Activated gamma-delta T cell treated with anti-CD3 and anti-CD28 coated beads, Interleukin-2, amount 50 U/mL, for 16 hours (primary cell): Measurements from ENCODE around the gene SMPD4.
"Not testable (repeated sequence)": the region's sequence is repeated elsewhere in the genome, so short reads cannot be mapped to it uniquely, and the experiment has no call there.

ENCODE experiments used
- DNase-seq: peaks from one replicate; pipeline ENCODE4 v3.0.0-alpha.2; 2020; ENCODE audit warnings: low read depth

The SMPD4 gene

DNA sequence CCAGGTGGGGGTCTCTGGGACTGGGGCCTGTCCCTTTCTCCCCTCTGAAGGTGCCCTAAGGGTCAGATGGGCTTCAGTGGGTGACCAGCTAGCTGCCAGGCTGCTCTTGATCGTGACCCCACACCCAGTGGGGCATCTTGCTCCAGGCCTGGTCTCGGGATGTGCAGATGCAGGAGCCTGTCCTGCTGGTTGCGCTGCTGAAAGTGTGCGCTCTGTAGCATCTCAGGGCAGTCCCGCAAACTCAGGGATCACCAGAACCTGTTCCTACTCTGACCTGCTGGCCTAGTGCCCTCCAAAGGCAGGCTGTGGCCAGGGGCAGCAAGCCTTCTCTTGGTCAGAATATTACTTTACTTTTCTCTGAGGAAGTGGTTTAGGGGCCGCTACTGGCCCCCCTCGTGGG, 40.9 kb downstream of the SMPD4 start:
- not testable (repeated sequence) for DNase-seq

DNA sequence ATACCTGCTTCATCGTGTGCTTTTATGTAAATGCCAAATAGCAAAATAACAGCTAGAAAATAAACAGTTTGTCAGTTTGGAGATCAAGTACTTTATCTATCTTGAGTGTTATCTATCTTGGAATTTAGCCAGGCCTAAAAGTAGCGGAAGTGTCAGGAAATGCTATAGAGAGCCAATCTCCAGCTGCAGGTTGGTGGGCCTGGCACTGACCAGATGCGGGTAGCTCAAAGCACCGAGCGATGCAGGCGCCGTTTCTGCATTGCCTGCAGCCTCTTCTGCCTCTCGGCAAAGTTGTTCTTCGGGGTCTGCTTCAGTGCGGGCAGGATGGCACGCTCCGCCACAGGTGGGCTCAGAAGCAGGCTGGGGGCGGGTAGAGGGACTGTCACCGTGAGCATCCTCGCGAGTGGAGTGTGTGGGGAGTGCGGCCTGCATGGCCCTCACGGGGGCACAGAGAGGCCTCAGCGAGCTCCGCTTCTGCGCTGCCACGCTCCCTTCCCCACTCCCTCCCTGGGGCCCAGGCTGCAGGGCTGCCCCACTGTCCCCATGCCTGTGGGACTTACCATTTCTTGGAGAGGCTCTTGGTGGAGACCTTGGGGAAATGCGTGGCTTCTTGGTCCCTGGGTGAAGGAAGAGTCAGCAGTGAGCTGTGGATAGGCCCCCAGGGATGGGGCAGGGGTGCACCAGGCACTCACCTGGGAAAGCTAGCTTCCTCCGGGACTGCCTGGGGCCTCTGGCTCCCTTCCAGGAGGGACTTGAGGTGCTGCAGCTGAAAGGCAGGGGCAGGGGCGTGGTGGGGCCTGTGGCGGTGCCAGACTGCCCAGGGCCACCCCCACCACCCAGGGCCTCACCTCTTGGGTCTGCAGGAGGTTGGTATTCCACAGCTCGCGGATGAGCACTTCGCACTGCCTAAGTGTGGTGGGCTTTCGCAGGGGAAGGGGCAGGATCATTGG, 41.8 kb downstream of the SMPD4 start:
- DNase-seq, result not testable (repeated sequence)

DNA sequence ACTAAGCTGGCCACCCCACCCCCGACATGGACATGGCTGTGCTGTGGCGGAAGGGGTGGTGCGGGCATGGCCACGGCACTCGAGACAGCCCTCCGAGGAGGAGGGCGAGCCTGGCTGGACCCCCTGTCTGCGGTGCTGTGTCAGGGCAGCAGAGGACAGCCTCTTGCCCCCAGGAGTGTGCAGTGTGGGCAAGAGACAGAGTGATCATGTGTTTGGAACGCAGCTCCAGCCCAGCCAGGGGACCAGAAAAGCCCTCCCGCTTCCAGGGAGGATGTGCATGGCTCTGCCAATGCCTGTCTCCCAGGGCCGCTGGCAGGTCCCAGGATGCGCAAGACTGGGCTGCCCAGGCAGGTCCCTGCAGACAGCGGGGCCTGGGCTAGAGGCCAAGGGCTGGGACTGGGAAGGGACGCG, 42.6 kb downstream of the SMPD4 start:
- DNase-seq, result not testable (repeated sequence)

DNA sequence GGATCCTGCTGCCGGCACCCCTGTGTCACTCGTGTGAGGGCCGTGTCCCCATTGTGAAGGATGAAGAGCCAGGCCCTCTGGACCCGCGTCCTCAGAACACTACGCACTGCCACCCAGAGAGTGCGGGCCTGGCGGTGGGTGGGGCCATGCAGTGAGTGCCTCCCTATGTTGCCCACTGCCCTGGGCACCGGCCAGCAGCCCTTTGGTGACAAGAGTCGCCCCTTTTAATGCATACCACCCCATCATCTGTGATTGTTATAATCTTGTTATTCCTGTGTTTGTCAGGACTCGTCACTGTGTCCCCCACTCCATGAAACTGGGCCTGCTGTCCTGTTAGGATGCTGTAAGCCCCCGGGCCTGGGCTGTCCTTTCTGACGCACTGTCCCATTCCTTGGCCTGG, 43.1 kb downstream of the SMPD4 start:
- not testable (repeated sequence) for DNase-seq

DNA sequence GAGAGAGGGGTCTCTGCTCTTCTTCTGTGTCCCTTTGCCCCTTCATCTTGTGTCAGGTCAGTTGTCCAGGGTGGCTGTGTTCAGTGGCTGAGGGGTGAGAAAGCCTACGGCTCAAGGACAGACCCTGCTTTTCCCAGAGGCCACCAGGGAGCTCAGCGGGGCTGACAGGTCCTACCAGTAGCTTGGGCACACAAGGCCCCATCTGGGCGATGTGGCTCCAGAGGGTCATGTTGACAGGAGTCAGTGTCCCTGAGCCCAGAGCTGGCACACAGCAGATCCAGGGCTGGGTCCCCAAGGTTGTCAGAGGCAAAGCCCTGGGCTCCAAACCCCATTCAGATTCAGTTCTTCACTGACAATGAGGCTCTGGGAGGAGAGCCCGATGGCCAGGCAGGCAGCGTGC, 44.3 kb downstream of the SMPD4 start:
- DNase-seq, result not testable (repeated sequence)

DNA sequence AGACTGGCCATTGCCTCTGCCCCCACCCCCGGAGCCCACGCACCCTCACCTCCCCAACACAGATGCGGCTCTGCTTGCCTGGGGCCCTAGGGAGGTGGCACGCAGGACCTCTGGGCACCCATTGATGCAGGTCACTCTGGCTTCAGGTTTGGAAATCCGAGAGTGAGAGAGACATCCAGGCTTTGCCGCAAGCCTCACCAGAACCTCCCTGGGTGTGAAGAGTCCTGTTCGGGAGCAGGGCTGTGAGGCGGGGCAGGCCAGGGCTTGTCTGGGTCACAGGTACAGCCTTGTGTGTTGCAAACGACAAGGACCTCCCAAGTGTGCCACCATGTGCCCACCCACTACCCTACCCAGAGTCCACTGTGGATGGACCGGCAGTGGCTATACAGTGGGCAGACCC, 44.9 kb downstream of the SMPD4 start:
- not testable (repeated sequence) for DNase-seq

DNA sequence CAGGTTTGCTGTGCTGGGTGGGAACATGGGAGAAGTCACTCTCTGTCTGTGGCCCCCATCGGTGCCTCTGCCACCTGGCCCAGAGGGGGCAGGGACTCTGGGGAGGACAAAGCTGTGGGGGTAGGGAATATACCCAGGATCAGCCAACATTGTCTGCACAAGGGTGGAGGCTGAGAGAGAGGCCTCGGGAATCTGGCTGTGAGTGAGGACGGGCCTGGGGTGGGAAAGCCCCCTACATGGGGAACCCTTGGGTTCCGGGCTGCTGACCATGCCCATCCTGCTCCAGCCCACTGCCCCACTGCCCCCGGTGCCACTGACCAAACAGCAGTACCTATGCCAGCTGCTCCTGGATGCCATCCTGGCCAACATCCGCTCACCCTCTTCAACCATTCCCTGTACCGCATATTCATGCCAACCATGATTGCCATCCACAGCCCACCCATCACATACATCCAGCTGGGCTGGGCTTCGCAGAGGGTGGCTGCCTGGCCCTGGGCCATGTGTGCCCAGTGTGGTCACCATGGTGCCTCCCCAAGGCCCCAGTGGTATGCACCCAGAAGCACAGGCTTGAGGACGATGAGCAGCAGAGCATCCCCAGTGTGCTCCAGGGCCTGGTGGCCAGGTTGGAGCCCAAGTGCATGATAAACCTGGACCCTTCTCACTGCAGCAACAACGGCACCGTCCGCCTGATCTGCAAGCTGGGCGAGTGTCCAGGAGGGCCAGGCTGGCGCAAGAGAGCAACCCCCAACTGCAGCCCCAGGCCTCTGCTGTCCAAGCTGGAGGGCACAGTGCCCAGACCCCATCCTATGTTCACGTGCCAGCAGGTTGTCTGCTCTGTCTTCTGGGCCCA, 45.5 kb downstream of the SMPD4 start:
- DNase-seq, result no peak

DNA sequence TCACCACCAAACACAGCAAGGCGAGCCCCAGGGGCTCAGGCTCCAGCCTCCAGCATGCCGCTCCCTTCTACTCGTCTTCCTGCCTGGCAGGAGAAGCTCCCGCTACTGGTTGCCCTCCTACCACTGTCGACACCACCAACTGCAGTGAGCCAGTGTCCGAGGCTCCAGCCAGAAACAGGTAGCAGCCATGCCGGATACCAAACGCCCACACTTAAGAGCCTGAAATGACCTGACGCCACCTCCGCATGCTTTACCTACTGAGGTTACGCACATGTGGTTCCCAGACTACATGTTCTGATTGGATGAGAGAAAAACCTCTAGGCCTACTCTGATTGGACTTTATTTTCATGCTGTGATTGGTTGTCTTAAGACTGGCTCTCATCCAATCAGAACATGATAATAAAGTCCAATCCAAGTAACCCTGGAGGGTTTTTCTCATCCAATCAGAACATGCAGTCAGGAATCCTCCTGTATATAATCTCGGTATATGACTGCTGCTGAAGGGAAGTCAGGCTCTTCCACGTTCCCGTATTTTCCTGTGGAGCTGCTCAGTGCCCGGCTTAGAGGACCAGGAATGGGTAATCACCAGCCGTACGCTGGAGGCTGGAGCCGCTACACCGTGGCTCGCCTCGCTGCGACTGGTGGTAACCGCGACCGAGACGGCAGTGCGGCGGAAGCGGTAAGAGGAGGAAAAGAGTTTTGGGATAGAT, 52.1 kb downstream of the SMPD4 start, which contains the start of gene POTEF:
POTEF (minus strand) TSS at position 103 of the 710 bp plus-strand sequence. CDS start 8,707 bp downstream, outside the sequence.
- not testable (repeated sequence) for DNase-seq

DNA sequence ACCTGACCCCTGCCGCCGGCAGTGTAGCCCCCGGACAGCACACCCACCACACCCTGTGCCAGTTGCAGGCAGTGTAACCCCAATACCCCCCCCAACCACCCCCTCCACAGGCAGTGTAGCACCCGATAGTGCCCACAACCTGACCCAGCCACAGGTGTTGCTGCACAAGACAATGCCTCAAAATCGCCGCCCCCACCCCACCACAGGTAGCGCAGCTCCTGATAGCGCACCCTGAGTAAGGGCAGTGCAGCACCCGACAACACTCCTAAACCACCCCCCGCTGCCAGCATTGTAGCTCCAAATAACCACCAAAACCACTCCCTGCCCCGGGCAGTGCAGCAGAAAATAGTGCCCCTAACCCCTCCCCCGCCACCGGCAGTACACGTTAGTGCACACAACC, 52.9 kb downstream of the SMPD4 start:
- not testable (repeated sequence) for DNase-seq

DNA sequence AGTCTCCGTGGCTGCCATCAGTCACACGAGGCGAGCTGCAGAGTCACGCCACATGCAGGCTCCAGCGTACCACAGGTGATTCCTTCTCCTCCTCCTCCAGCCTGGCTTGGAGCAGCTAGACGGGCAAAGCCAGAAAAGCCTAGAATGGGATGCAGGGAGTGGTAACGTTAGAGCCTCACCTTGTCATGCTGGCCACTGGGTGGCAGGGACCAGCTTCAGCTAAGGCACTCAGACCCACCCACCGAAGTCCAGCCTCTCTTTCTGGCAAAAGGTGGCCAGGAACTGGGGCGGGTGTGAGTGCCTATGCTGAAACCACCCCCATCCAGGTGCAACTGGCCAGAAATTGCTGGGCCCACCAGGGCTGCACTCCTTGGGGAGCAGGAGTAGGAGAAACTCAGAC, 53.7 kb downstream of the SMPD4 start:
- DNase-seq, result not testable (repeated sequence)

DNA sequence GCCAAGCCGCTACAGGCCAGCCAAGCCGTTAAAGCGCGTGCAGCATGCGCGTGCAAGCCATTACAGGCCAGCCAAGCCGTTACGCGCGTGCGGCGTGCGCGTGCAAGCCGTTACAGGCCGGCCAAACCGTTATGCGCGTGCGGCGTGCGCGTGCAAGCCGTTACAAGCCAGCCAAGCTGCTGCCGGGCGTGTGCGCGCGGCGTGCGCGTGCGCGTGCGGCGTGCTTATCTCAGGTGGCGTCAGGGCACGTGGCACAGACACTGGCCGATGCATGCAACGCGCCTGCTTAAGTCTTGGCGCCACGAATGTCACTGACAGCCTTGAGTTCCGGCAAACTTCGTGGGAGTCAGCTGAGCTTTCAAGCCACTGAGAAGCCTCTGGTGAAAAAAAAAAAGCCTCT, 60.5 kb downstream of the SMPD4 start:
- DNase-seq, result not testable (repeated sequence)

DNA sequence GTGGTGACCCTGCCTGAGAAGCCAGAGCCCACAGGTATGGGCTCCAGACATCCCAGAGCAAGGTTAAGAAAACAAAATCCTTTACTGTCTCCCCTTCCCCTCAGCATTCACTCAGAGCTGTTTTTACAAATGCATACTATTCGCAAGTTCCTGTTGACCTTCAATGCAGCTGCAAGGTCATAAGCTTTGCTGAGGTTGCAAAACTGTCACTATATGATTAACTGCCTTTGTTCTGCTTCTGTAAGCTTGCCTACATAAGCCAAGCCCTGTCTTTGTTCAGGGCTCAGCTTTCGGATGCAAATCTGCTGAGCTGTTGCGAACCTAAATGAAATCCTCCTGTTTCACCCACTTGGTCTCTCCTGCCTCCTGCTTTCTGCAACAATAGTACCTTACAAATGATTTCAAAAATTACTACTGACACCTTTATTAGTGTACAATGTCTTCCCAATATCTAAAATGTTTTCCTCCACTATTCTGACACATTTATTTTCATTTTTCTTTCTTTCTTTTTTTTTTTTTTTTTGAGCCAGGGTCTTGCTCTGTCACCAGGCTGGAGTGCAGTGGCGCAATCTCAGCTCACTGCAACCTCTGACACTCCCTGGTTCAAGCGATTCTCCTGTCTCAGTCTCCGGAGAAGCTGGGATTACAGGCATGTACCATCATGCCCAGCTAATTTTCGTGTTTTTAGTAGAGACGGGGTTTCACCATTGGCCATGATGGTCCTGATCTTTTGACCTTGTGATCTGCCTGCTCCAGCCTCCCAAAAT, 78.6 kb downstream of the SMPD4 start:
- not testable (repeated sequence) for DNase-seq
